HG02973 (cell line): ENCODE results near the gene MSANTD1.

Source experiments
- ATAC-seq: cut with Tn5 transposase; IDR thresholded peaks from one replicate; pipeline ENCODE4 v1.9.1; 2021; ENCODE audit warnings: moderate library complexity; ENCODE audit not compliant: unreplicated experiment

MSANTD1 gene

DNA sequence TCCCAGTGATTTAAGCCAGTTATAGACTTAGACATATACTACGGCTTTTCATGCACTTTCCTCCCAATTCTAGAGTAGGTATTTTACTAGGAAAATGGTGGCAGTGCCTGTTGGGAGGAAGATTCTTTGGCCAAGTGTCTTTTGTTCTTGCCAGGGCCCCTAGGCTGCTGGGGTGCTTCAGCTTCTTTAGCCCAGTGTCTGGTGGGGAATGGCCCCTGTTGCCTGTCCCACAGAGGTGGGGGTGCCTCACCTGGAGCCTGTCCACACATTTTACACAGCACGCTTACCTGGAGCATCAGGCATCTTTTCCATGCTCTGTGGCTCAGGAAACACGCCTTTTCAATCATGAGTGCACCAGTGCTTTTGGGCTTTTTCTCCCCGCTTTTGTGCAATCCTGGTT is 33.2 kb upstream of the MSANTD1 start:
- ATAC-seq = no peak

DNA sequence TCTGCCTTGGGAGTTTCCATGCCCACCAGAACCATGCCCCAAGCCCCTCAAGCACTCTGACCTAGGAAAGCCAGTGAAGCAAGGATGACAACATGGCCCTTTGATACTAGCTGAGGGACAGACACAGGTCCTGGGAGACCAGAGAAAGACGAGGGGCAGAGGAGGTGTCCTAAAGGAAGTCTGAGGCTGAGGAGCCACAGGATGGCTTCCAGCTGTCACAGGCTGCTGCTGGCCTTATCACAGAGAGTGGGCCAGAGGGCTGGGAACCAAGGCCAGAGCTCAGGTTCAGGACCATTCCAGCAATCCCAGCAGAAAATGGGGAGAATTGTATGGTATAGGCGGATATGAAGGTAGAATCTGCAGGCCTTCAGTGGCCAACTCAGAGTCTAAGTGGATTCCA is 31.7 kb upstream of the MSANTD1 start:
- ATAC-seq = no peak

DNA sequence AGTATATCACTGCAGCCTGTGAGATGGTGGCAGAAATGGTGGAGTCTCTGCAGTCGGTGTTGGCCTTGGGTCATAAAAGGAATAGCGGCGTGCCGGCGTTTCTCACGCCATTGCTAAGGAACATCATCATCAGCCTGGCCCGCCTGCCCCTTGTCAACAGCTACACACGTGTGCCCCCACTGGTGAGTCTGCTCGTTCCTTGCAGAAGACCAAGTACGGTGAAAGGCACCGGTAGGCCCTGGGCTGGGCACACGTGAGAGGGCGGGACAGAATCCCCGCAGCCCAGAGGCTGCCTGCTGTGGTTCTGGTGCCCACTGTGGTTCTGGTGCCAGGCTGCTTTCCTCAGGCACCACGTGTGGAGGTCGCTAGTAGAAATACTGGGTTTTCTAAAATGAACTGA is 31.2 kb upstream of the MSANTD1 start:
- ATAC-seq = no peak

DNA sequence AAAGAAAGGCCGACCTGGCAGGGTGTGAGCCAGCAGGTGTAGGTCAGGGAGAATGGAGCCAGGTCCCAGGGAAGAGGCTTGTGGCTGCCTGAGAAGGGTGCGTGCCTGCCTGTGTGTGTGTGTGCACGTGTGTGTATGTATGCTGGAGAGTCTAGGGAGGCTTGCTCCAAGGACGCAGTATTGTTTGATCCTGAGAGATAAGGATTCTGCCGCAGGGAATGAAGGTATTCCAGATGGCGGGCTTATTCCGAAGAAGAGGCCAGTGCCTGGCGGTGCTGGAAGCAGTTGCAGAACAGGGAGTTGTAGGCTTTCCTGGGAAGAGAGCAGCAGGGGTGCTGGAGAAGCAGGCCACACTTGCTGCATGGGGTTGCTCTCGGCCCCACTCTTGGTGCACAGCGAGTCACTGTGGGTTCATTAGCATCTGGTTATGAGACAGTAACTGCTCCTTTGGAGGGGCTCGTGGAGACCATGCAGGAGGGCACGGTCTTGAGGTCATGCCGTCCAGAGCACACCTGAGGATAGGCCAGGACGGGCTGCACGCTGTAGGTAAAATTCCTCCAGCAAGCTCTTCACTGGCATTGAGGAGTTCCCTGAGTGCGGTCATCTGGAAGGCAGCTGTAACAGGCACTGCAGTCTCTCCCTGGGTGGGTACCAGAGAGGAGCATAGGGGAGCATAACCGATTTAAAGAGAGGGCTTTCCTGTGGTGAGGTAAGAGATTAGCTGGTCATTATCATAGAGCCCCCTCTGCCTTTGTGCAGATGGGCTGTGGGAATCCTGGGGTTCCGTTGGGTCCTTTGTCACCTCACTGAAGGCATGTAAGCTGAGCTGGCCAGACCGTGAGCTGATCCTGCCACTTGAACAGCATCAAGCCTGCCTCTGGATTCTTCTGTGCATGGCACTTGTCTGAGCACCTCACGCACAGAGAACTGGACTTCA is 29.9 kb upstream of the MSANTD1 start:
- no peak for ATAC-seq

DNA sequence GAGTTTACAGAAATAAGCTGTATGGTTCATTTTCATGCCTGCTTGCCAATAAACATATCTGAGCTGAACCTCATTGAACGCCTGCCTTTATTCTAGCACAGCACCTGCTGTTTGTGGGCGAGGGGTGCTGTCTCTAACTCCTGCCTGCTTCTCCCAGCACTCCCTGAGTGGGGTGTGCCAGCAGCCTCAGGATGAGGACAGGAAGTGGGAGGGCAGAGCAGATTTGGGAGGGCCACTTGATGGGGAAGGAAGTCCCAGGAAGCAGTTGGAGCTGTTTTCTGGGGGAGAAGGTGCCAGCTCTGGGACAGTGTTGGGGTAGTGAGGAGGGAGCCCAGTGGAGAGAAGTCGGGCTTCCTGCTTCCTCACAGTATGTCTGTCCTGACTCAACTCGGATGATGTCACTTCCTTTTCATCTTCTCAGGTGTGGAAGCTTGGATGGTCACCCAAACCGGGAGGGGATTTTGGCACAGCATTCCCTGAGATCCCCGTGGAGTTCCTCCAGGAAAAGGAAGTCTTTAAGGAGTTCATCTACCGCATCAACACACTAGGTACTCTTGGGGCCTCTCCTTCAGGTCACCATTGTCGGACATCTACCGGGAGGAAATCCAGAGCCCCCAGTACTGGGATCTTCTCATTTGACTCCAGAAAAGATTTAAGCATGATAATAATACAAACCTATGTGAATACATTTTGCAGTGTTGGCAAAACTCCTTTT is 29.0 kb upstream of the MSANTD1 start:
- ATAC-seq = no peak

DNA sequence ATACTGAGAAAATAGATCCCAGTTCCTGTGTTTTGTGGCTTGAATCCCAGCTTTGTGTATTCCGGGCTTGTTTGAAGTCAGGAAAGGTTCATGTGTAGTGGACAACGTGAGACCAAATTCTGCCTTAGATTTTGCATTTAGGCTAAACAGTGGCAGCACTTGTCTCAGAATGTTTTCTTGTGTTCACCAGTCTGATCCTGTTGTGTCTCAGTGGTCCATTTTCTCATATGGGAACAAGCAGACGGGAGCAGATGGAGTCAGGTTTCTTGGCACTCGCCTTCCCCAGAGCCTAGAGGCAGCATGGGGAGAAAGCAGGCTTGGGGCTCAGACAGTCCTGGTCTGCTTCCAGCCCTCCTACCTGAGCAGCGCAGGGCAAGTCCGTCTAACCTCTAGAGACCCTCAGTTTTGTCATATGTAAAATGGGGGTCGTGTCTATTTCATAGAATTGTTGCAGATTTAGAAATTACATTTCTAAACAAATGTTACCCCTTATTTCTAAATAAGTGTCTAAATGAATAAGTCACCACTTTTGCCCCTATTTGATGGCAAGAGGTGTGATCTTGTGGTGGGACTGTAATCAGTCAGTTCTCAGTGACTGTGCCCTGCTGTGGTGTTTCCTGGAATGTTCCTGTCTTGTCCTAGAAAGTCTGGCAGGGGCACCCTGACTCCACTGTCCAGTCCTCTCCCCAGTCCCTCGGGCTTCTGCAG is 28.3 kb upstream of the MSANTD1 start:
- no peak for ATAC-seq

DNA sequence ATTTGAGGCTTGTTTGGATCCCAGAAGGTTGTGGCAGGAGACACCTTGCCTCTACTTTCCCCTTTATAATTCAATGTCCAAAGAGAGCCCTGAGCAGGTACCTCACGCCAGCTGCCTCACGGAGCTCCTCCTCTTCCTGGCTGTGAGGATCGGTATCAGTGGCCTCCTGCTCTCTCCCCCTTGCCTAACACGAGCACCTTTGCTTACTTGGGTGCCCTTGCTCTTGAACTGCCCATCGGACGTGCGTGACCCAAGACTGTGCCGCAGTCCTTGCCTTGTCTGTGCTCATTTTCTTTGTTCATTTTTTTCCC is 27.8 kb upstream of the MSANTD1 start:
- no peak for ATAC-seq

DNA sequence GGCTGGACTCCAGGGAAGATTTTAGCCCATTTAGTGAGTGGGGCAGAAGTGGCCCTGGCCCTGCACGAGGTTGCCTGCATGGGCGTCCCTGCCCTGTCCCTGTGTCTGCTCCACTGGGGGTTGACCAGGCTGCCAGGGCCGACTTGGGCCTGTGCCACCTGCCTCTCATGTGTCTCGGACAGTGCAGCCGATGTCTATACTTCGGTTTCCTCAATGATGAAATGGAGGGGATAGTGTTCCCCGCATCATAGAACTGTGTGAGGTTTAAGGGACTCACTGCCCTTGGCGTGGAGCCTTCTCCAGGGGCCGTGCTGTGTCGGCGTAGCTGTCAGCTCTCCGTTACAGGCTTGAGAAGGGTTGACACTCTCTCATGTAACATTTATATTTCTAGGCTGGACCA is 27.0 kb upstream of the MSANTD1 start:
- no peak for ATAC-seq

DNA sequence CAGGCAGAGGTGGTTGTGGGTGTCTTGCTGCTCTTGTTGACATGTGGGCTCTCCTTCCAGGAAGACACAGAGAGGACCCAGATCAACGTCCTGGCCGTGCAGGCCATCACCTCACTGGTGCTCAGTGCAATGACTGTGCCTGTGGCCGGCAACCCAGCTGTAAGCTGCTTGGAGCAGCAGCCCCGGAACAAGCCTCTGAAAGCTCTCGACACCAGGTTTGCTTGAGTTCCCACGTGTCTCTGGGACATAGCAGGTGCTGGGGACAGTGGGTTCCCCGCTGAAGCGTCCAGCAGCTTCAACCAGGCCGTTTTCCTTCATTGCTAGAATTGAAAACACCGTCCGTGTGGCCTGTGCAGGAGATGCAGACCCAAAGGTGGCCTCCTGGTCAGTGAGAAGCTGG is 25.6 kb upstream of the MSANTD1 start:
- ATAC-seq = no peak

DNA sequence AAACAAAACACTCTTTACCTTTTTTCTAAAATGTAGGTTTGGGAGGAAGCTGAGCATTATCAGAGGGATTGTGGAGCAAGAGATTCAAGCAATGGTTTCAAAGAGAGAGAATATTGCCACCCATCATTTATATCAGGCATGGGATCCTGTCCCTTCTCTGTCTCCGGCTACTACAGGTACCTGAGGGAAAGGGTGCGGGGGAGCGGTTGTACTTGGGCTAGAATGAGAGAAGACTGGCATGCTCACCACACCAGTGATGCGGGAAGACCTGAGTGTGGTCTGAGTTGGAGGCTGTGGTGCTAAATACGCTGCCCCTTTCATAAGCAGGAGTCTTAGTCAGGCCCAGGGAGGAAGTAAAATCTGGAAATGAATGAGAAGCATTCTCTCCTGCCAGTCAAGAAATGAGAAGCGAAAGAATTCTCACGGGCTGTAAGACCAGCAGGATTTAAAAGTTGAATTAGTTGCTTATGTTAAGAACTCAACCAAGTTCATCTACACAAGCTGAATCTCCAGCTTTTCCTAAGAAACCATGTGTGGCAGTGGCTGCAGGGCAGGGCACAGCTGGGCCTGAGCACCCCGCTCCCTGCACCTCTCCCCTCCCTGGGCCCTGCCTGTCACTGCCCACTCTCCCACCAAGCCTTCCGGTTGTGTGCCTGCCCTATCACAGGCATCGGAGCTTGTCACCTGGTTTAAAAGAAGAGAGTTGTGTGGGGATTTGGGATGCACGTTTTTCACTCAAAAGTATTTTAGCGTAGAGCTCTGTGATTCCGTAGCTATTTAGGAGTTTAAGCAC is 24.8 kb upstream of the MSANTD1 start:
- ATAC-seq = no peak

DNA sequence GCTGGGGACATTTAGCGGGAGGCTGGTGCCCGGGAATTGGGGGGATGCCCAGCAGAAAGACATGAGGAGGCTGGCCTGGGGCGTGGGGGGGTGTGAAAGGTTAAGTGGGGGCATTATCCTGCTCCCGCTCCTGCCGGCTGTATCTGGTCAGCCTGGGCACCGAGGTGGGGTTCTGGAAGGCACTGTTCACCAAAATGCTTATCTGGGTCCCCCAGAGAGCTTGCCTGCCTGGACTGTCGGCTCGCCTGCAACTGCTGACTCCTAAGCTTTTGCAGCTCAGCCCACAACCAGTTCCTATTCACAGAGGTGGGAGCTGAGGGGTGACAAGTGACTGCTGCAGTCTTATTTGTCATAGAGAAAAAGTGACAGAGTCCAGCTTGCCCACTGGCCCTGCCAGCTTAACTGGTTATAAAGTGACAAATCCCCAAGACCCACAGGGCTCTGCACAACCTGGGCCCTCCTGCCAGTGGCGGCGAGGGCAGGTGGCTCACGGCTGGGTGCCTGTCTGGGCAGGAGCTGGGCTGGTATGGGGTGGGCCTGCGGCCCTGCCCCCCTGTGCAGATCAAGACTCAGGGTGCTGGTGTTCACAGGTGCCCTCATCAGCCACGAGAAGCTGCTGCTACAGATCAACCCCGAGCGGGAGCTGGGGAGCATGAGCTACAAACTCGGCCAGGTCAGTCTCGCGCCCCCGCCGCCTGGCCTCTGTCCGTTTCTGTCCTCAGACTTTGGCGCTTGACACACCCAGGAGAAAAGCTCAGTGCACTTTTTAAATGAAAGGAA is 23.7 kb upstream of the MSANTD1 start:
- no peak for ATAC-seq

DNA sequence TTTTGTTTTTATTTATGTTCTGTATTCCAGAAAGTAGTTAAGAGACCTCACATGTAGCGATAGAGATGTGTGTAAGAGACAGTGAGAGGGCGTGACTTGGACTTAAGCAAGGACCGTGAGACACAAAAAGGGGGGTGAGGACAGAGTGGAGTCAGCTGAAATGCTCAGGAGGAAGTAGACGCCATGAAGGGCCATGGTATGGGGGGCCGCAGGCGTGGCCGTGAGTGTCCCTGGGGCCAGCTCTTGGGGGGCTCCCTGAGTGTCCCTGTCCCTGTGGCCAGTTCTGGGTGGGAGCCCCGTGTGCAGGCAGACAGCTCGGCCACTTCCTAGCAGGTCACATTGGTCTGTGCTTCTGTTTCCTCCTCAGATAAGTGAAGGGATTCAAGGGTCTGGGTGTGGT is 23.0 kb upstream of the MSANTD1 start:
- ATAC-seq = no peak

DNA sequence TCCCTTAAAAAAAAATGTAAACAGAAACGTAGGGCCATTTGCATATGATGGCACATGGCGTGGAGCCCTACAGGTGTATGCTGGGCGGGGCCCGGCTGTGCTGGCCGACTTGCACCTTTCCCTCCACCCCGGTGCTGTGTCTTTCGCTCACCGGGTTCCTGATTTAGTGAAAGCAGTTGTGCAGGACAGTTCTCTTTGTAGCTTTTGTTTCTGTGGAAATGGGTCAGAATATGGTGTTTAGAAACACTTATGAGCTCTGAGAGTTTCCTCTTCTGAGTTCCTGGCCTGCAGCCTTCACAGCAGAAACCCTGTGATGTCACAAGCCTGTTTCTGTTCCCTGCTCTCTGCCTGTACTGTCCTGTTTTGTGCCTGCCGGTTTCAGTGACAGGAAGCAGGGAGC is 22.5 kb upstream of the MSANTD1 start:
- no peak for ATAC-seq

DNA sequence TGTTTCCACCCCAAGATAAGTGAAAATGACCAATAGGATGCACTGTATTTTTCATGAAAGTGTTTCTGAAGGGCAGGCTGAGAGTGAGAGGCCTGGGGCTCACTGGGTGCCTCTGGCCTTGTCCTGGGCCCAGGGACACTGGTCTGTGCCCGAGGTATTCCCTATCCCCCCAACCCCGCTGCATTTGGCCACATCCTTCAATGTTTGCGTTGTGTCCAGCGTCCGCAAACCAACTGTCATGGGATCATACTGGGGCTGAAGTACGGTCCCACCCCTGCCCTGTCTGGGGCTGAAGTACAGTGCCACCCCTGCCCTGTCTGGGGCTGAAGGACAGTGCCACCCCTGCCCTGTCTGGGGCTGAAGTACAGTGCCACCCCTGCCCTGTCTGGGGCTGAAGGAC is 22.0 kb upstream of the MSANTD1 start:
- ATAC-seq = no peak

DNA sequence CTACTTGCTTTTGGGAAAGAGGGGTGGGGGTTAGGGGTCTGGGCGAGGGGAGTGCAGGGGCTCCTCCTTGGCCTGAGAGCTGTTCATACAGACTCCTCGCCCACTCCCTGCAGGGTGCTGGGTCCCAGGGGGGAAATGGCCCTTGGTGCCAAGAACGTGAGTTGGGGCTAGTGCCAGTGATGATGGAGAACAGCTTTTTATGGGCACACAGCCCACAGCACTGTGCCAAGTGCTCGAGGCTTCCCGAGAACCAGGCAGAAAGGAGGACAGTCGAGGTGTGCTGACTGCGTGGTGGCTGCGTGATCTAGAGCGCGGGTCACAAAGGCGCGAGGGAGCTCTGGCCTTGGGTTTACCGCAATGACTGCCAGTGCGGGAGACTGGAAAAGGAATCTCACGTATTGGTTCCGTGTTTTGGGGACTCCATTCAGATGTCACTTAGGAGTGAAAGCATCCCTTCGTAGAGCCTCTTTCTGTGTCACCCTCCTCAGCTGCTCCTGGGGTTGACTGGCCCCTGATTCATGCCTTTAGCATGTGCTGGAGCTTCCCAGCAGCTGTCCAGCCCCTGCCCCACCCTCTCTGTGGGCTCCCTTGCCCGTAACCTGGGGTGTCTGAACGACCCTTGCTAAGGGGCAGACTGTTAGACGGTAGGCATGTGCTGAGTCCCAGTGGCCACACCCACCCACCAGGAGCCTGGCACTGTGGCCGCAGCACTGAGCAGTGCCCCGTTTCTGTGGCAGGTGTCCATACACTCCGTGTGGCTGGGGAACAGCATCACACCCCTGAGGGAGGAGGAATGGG is 20.9 kb upstream of the MSANTD1 start:
- ATAC-seq = no peak

DNA sequence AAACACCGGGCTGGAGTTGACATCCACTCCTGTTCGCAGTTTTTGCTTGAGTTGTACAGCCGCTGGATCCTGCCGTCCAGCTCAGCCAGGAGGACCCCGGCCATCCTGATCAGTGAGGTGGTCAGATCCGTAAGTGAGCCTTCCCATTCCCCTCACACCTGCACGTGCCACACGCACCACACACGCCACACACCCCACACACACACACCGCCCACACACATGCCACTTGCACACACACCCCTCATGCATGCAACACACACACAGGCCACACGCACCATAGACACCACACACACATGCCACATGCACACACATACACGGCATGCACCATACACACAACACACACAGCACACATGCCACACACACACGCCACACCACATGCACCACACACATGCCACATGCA is 20.1 kb upstream of the MSANTD1 start:
- no peak for ATAC-seq

DNA sequence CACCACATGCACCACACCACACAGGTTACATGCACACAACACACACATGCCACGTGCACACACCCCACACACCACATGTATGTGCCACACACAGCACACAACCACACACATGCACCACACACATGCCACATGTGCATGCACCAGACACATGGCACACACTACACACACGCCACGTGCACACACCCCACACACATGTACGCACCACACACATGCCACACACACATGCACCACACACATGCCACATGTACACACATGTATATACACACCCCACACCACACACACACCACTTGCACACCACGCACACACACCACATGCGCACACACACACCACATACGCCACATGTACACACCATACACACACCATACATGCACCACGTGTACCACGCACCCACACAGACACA is 19.6 kb upstream of the MSANTD1 start:
- ATAC-seq = no peak

DNA sequence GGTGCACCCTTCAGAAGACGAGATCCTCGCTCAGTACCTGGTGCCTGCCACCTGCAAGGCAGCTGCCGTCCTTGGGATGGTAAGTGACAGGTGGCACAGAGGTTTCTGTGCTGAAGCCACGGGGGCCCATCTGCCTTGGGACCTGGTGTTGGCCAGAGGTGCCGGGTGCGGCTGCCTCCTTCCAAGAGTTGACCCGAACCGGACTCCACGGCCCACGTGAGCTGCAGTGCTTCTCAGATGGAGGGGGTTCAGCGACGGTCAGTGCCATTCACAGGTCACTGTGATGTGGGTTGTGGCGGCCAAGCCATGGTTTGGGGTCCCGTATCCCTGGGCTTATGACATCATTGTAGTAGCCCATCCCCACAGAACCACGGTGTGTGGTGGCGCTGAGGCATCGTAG is 19.0 kb upstream of the MSANTD1 start:
- no peak for ATAC-seq

DNA sequence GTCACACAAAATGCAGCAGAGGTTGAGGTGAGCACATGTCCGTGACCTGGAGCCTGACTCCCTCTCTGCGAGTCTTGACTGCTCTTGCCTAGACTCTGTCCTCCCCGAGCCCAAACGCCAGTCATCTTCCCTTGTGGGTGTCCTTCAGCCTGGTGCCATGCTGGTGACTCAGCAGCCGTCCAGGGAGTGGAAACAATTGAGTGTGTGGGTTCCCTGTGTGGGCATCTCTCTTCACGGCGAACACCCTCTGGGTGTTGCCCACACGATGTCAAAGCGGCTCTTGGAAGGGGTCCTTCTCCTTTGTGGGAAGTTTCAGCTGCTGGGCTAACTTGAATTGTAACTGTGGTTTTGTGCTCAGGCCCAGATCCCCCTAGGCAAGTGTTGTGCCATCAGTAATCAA is 17.5 kb upstream of the MSANTD1 start:
- no peak for ATAC-seq

DNA sequence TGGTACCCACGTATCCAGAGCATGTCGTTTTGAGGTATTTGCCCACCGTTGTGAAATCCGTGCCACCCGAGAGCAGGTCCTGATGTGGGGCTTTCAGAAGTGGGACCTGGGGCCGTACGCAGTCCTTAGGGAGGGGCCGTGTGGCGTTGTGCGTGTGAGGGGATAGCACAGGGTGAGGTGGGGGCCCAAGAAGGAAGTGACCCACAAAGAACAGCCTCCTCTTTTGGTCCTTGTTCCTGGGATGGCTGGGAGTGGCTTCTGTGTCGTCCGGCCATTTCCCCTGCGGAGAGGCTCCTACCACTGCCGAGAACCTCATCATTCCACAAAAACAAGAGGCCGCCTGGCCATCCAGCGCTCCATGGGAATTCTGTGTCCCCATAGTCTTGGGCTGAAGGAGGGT is 17.0 kb upstream of the MSANTD1 start:
- no peak for ATAC-seq
